ENCODE results near the gene FBXO8. TPM values are rescaled to one million over a fixed set of nuclear protein-coding genes. Genes with fewer than 3 reads are reported as not detected.

Gene FBXO8
- total RNA-seq, 1 experiment from 2014 or later, result 5.8 TPM

DNA sequence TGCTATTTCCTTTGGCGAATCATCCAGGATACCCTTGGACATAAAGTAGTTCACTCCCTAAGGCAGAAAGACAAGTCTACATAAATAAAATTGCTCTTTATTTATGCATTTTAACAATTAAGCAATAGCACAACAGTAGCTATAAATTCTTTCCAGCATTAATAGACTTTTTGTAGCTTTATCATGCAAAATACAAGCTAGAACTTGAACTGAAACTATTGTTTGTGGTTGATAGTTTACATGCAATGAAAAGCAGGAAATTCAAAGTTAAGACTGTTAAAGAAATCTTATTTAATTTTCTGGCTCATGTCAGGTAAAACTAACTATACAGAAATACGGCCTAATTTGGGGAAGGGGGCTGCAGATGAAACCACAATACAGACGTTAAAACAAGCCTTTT lies 42.3 kb downstream of the FBXO8 start:
- intact Hi-C loops (cut with micrococcal nuclease; ENCODE audit: unreplicated experiment), result no loop called here
- no TSS peak for BruUV-seq (replicated peaks)
- POLR2A ChIA-PET, result no interaction called here
- no peak for DNase-seq (ENCODE audit: low read depth, low spot score)
- ATAC-seq, result no peak
- in situ Hi-C loops (cut with HindIII; ENCODE audit: low pct_unique_long_range_greater_than_20kb, low sequenced_read_pairs), result no loop called here
- Histone ChIP-seq H3K4me1 (ENCODE audit: control insufficient read depth, insufficient read depth, low read length) (no peaks in the 10 kb centered on the region), H3K4me3 (ENCODE audit: low read depth in 2 of 2, low read length in 2 of 2) (no peak overlapping the region), H3K27me3 (ENCODE audit: control insufficient read depth, insufficient read depth, low read length) (no peaks in the 10 kb centered on the region), H3K27ac (ENCODE audit: low read length) (no peak overlapping the region), H3K9me3 (ENCODE audit: control insufficient read depth, insufficient read depth, low read depth, low read length) (no peaks in the 10 kb centered on the region), H3K36me3 (ENCODE audit: control insufficient read depth, insufficient read depth, low read length) (no peaks in the 10 kb centered on the region)
- CTCF ChIA-PET, result no interaction called here
- TF ChIP-seq POLR2AphosphoS5 (IDR thresholded peaks at IDR 0.05; ENCODE audit: low read depth, low read length) (no peak), TCF7L2 (IDR thresholded peaks at IDR 0.05; ENCODE audit: low read depth, low read length) (no peak), SIN3A (IDR thresholded peaks at IDR 0.05; ENCODE audit: borderline replicate concordance, insufficient read depth, low read depth, low read length) (no peak)
- TF ChIP-seq, protein P1, sequence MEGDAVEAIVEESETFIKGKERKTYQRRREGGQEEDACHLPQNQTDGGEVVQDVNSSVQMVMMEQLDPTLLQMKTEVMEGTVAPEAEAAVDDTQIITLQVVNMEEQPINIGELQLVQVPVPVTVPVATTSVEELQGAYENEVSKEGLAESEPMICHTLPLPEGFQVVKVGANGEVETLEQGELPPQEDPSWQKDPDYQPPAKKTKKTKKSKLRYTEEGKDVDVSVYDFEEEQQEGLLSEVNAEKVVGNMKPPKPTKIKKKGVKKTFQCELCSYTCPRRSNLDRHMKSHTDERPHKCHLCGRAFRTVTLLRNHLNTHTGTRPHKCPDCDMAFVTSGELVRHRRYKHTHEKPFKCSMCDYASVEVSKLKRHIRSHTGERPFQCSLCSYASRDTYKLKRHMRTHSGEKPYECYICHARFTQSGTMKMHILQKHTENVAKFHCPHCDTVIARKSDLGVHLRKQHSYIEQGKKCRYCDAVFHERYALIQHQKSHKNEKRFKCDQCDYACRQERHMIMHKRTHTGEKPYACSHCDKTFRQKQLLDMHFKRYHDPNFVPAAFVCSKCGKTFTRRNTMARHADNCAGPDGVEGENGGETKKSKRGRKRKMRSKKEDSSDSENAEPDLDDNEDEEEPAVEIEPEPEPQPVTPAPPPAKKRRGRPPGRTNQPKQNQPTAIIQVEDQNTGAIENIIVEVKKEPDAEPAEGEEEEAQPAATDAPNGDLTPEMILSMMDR (IDR thresholded peaks at IDR 0.05), result no peak
- TF ChIP-seq, protein P2, sequence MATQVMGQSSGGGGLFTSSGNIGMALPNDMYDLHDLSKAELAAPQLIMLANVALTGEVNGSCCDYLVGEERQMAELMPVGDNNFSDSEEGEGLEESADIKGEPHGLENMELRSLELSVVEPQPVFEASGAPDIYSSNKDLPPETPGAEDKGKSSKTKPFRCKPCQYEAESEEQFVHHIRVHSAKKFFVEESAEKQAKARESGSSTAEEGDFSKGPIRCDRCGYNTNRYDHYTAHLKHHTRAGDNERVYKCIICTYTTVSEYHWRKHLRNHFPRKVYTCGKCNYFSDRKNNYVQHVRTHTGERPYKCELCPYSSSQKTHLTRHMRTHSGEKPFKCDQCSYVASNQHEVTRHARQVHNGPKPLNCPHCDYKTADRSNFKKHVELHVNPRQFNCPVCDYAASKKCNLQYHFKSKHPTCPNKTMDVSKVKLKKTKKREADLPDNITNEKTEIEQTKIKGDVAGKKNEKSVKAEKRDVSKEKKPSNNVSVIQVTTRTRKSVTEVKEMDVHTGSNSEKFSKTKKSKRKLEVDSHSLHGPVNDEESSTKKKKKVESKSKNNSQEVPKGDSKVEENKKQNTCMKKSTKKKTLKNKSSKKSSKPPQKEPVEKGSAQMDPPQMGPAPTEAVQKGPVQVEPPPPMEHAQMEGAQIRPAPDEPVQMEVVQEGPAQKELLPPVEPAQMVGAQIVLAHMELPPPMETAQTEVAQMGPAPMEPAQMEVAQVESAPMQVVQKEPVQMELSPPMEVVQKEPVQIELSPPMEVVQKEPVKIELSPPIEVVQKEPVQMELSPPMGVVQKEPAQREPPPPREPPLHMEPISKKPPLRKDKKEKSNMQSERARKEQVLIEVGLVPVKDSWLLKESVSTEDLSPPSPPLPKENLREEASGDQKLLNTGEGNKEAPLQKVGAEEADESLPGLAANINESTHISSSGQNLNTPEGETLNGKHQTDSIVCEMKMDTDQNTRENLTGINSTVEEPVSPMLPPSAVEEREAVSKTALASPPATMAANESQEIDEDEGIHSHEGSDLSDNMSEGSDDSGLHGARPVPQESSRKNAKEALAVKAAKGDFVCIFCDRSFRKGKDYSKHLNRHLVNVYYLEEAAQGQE (IDR thresholded peaks at IDR 0.05; ENCODE audit: insufficient read depth in 1 of 2, low read depth in 2 of 2, low read length in 1 of 2), result no peak

DNA sequence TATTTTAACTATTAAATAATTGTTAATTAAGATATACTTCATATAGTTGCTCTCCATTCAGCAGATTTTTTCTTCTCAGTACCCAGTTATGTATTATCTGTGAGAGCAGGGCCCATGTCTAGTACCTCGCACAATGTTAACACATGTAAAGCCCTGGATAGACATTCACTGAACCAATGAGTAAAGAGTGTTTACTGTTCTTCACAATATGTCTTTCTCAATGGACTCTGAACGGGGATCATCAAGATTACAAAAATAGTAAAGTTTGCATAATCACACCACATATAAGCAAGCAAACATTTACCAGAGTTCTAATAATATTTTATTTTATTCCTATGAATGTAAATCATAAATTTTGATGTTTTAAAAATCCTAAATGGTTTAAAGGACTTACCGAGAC lies 47.1 kb downstream of the FBXO8 start:
- H3K9me3 ChIP-seq (ENCODE audit: control insufficient read depth, insufficient read depth, low read depth, low read length), result no peaks in the 10 kb centered on the region
- H3K4me1 ChIP-seq (ENCODE audit: control insufficient read depth, insufficient read depth, low read length), result no peaks in the 10 kb centered on the region
- ChIA-PET POLR2A (no interaction called here), CTCF (no interaction called here)
- H3K27ac ChIP-seq (ENCODE audit: low read length), result no peak overlapping the region
- no peak overlapping the region for H3K4me3 ChIP-seq (ENCODE audit: low read depth in 2 of 2, low read length in 2 of 2)
- no peaks in the 10 kb centered on the region for H3K36me3 ChIP-seq (ENCODE audit: control insufficient read depth, insufficient read depth, low read length)
- ATAC-seq (no peak), DNase-seq (ENCODE audit: low read depth, low spot score) (no peak)
- intact Hi-C loops (cut with micrococcal nuclease; ENCODE audit: unreplicated experiment) (no loop called here), in situ Hi-C loops (cut with HindIII; ENCODE audit: low pct_unique_long_range_greater_than_20kb, low sequenced_read_pairs) (no loop called here)
- H3K27me3 ChIP-seq (ENCODE audit: control insufficient read depth, insufficient read depth, low read length), result no peaks in the 10 kb centered on the region
- no TSS peak for BruUV-seq (replicated peaks)
- TF ChIP-seq, protein P1 (IDR thresholded peaks at IDR 0.05), result no peak

DNA sequence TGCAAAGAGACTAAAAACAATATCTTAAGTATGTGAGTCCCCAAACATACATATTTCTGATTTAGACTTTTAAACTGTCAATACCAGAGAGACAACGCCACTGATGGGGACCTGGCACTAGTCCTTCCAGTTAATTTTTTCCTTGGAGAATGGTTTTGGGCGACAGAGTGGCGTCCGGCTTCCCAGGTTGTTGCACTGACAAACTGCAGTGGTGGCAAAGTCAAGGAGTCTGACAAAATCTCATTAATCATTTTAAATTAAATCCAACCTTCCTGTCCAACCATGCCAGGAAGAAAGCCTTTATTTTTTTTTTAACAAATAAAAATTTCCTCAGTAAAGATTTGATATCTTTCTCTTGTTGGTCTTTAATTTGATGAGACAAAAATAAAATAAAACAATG lies 52.8 kb downstream of the FBXO8 start:
- in situ Hi-C loops (cut with HindIII; ENCODE audit: low pct_unique_long_range_greater_than_20kb, low sequenced_read_pairs), result no loop called here
- no peak for DNase-seq (ENCODE audit: low read depth, low spot score)
- CTCF ChIA-PET, result no interaction called here

More for the DNA sequence above, 52.8 kb downstream of the FBXO8 start:
- Histone ChIP-seq H3K4me1 (ENCODE audit: control insufficient read depth, insufficient read depth, low read length) (no peaks in the 10 kb centered on the region), H3K36me3 (ENCODE audit: control insufficient read depth, insufficient read depth, low read length) (no peaks in the 10 kb centered on the region), H3K27ac (ENCODE audit: low read length) (no peak overlapping the region), H3K9me3 (ENCODE audit: control insufficient read depth, insufficient read depth, low read depth, low read length) (no peaks in the 10 kb centered on the region), H3K4me3 (ENCODE audit: low read depth in 2 of 2, low read length in 2 of 2) (no peak overlapping the region), H3K27me3 (ENCODE audit: control insufficient read depth, insufficient read depth, low read length) (no peaks in the 10 kb centered on the region)
- ATAC-seq, result no peak
- intact Hi-C loops (cut with micrococcal nuclease; ENCODE audit: unreplicated experiment), result no loop called here
- BruUV-seq (replicated peaks), result no TSS peak
- TF ChIP-seq, protein P1 (IDR thresholded peaks at IDR 0.05), result no peak
- TF ChIP-seq TCF7L2 (IDR thresholded peaks at IDR 0.05; ENCODE audit: low read depth, low read length), result no peak
- TF ChIP-seq, protein P2 (IDR thresholded peaks at IDR 0.05; ENCODE audit: insufficient read depth in 1 of 2, low read depth in 2 of 2, low read length in 1 of 2), result no peak
- no peak for TF ChIP-seq SIN3A (IDR thresholded peaks at IDR 0.05; ENCODE audit: borderline replicate concordance, insufficient read depth, low read depth, low read length)
- no peak for TF ChIP-seq POLR2AphosphoS5 (IDR thresholded peaks at IDR 0.05; ENCODE audit: low read depth, low read length)
- POLR2A ChIA-PET, result no interaction called here
